ENCODE data around the gene COL23A1. TPM values are rescaled to one million over a fixed set of nuclear protein-coding genes. Genes with fewer than 3 reads are reported as not detected.
A peak's percentile ranks its signal among the peaks of the same experiment; 100 is the strongest.

The COL23A1 gene
- total and polyA plus RNA-seq, 2 of the 13 experiments (the other 11 are each of a cell fraction or from before 2014, with no cell fraction given): not detected

- TF ChIP-seq ZFX (CRISPR knock-in tag; IDR thresholded peaks at IDR 0.05; ENCODE audit: low read depth): peak; percentile 83
- TF ChIP-seq SALL2 (CRISPR knock-in tag; IDR thresholded peaks at IDR 0.05): peak; percentile 60; the same call in 1 of the 2 replicates
- TF ChIP-seq POLR2AphosphoS5 (IDR thresholded peaks at IDR 0.05; ENCODE audit: low read depth, low read length): peak; percentile 85
- no peak for TF ChIP-seq NR2C2 (CRISPR knock-in tag; IDR thresholded peaks at IDR 0.05; ENCODE audit: borderline replicate concordance)
- TF ChIP-seq ZBTB43 (CRISPR knock-in tag; conservative IDR thresholded peaks at IDR 0.05): peak; percentile 46
- TF ChIP-seq ZNF335 (CRISPR knock-in tag; IDR thresholded peaks at IDR 0.05): no peak
- peak; percentile 80; the same call in 1 of the 2 replicates for TF ChIP-seq ZNF124 (CRISPR knock-in tag; IDR thresholded peaks at IDR 0.05)
- no peak for TF ChIP-seq FLYWCH1 (CRISPR knock-in tag; IDR thresholded peaks at IDR 0.05)
- no peak for TF ChIP-seq CC2D1A (CRISPR knock-in tag; IDR thresholded peaks at IDR 0.05)
- no peak for TF ChIP-seq RCOR2 (CRISPR knock-in tag; IDR thresholded peaks at IDR 0.05)
- TF ChIP-seq ZNF567 (CRISPR knock-in tag; IDR thresholded peaks at IDR 0.05; ENCODE audit: borderline replicate concordance): no peak
- no peak; the same call in 1 of the 2 replicates for TF ChIP-seq ZNF703 (CRISPR knock-in tag; IDR thresholded peaks at IDR 0.05; ENCODE audit: borderline replicate concordance)
- TF ChIP-seq SPEN (CRISPR knock-in tag; IDR thresholded peaks at IDR 0.05; ENCODE audit: low read depth): 0 out of 2 replicates have a peak, but pooled peaks have one; percentile 27
- TF ChIP-seq HHEX (CRISPR knock-in tag; IDR thresholded peaks at IDR 0.05): no peak
- peak; percentile 69 for TF ChIP-seq ZNF292 (CRISPR knock-in tag; IDR thresholded peaks at IDR 0.05; ENCODE audit: borderline replicate concordance, low read depth)
- TF ChIP-seq ZZZ3 (CRISPR knock-in tag; IDR thresholded peaks at IDR 0.05; ENCODE audit: borderline replicate concordance): no peak
- 0 out of 2 replicates have a peak, but pooled peaks have one; percentile 9 for TF ChIP-seq MIXL1 (CRISPR knock-in tag; IDR thresholded peaks at IDR 0.05)
- no peak for TF ChIP-seq ATF7 (IDR thresholded peaks at IDR 0.05)
- no peak for TF ChIP-seq ATF7 (CRISPR knock-in tag; IDR thresholded peaks at IDR 0.05)
- no peak for TF ChIP-seq FOXO4 (CRISPR knock-in tag; conservative IDR thresholded peaks at IDR 0.05)
- TF ChIP-seq HDAC2 (CRISPR knock-in tag; IDR thresholded peaks at IDR 0.05): peak; percentile 60; the same call in 1 of the 2 replicates
- TF ChIP-seq ZFP1 (CRISPR knock-in tag; IDR thresholded peaks at IDR 0.05): 0 out of 2 replicates have a peak, but pooled peaks have one; percentile 17
- no peak for TF ChIP-seq TBP (CRISPR knock-in tag; IDR thresholded peaks at IDR 0.05)
- TF ChIP-seq RFX1 (IDR thresholded peaks at IDR 0.05): no peak
- TF ChIP-seq ZSCAN12 (CRISPR knock-in tag; IDR thresholded peaks at IDR 0.05): peak; percentile 93
- TF ChIP-seq HNRNPK (IDR thresholded peaks at IDR 0.05; ENCODE audit: low read depth, low read length, poor library complexity, severe bottlenecking): peak; percentile 99
- TF ChIP-seq ZNF629 (CRISPR knock-in tag; conservative IDR thresholded peaks at IDR 0.05): no peak
- TF ChIP-seq ZNF205 (CRISPR knock-in tag; IDR thresholded peaks at IDR 0.05): peak; percentile 39; the same call in 1 of the 2 replicates
- TF ChIP-seq CTCF (CRISPR knock-in tag; IDR thresholded peaks at IDR 0.05): 0 out of 2 replicates have a peak, but pooled peaks have one; percentile 3
Measured at GRCh38 chr5:178626484-178627258, 36.5 kb upstream of the COL23A1 start, which contains the start of gene CLK4 (continued).
